HepG2 (cell line): ENCODE data around the gene WDR37. TPM values are rescaled to one million over a fixed set of nuclear protein-coding genes. Genes with fewer than 3 reads are reported as not detected.

ENCODE experiments used
- ATAC-seq: fragments of 200-7000 bp; cut with Tn5 transposase; 3 replicates; pipeline ENCODE4 v1.9.1; 2020; ENCODE audit warnings: mild to moderate bottlenecking, moderate library complexity
- BruUV-seq: library from RNA; stranded (reverse); fragments of 400-500 nt; replicated peaks from 2 replicates; lab custom pipeline; 2021; lab: Mats Ljungman, UMichigan
- CTCF ChIA-PET: fragments of 300-600 bp; formaldehyde crosslinking; extraction: SDS; loops from one replicate; lab custom pipeline; 2021; ENCODE audit warnings: low total read pairs, inconsistent platforms, low intra/inter-chr PET ratio; lab: Yijun Ruan, JAX
- POLR2A ChIA-PET: fragments of 350-600 bp; sonication (Branson Sonifier 250); formaldehyde crosslinking; loops from one replicate; lab custom pipeline; 2020; ENCODE audit warnings: antibody characterized with exemption, inconsistent platforms; lab: Yijun Ruan, JAX
- DNase-seq: peaks from one replicate; pipeline ENCODE4 v3.0.0-alpha.2; 2015; ENCODE audit warnings: low spot score
- FAIRE-seq: peaks from 3 replicates; lab custom pipeline; 2011; peaks lifted over from hg19 to GRCh38; lab: Jason Lieb, UNC
- H2AFZ ChIP-seq: one replicate; pipeline ENCODE4 v1.6.1; 2011; ENCODE audit warnings: low read length, inconsistent platforms
- H3K27ac ChIP-seq: fragments of 300-600 bp; 3 replicates; pipeline ENCODE4 v1.8.0; 2011; ENCODE audit warnings: mixed run types, mild to moderate bottlenecking, mixed read lengths, low read length, inconsistent platforms; ENCODE audit not compliant: insufficient read depth; ENCODE audit errors: extremely low read length
- H3K27me3 ChIP-seq, 2 experiments: fragments of 200-600 bp in 1 of 2; 2 replicates in 1 of 2; 3 replicates in 1 of 2; pipeline versions ENCODE4 v1.6.0 to v1.8.0; 2011; ENCODE audit warnings: low read length in 2 of 2, mild to moderate bottlenecking in 2 of 2, moderate library complexity in 2 of 2, inconsistent platforms in 1 of 2; ENCODE audit not compliant: insufficient read depth in 2 of 2, control insufficient read depth in 1 of 2
- H3K36me3 ChIP-seq, 2 experiments: fragments of 200-600 bp in 1 of 2; replicated peaks in 1 of 2; 2 replicates in 1 of 2; 3 replicates in 1 of 2; pipeline versions ENCODE4 v1.5.1 to v1.8.0; 2011; ENCODE audit warnings: low read length in 2 of 2, inconsistent platforms in 1 of 2; ENCODE audit not compliant: insufficient read depth in 2 of 2, control insufficient read depth in 1 of 2
- H3K4me1 ChIP-seq: 2 replicates; pipeline ENCODE4 v1.5.1; 2012; ENCODE audit warnings: low read length, inconsistent platforms; ENCODE audit not compliant: insufficient read depth
- H3K4me2 ChIP-seq: 2 replicates; pipeline ENCODE4 v1.6.0; 2011; ENCODE audit warnings: low read depth, low read length, inconsistent platforms
- H3K4me3 ChIP-seq, 3 experiments: fragments of 200-600 bp in 1 of 3; sonication (generic), shearing (Covaris generic) in 1 of 3; replicated peaks in 1 of 3; 2 replicates each; pipeline ENCODE4 v1.5.1; 2011 to 2016; ENCODE audit warnings: low read length in 3 of 3, inconsistent platforms in 2 of 3, low read depth in 2 of 3, mild to moderate bottlenecking in 2 of 3, control low read depth in 1 of 3, mixed read lengths in 1 of 3; ENCODE audit not compliant: insufficient read depth in 1 of 3
- H3K79me2 ChIP-seq: one replicate; pipeline ENCODE4 v1.6.1; 2011; ENCODE audit warnings: low read length, inconsistent platforms; ENCODE audit not compliant: insufficient read depth
- H3K9ac ChIP-seq: 2 replicates; pipeline ENCODE4 v1.6.0; 2011; ENCODE audit warnings: mild to moderate bottlenecking, low read depth, low read length, inconsistent platforms; ENCODE audit not compliant: insufficient read depth
- H3K9me3 ChIP-seq: 2 replicates; pipeline ENCODE4 v1.5.1; 2012; ENCODE audit warnings: mild to moderate bottlenecking, low read length
- H4K20me1 ChIP-seq: 2 replicates; pipeline ENCODE4 v1.6.0; 2011; ENCODE audit warnings: inconsistent platforms, mild to moderate bottlenecking, low read length, moderate library complexity; ENCODE audit not compliant: insufficient read depth
- ARHGAP35 ChIP-seq: sonication (generic); formaldehyde crosslinking; IDR thresholded peaks from 2 replicates; pipeline ENCODE4 v1.9.0; 2022; ENCODE audit warnings: mild to moderate bottlenecking, inconsistent platforms, moderate library complexity, missing genetic modification reagents, borderline replicate concordance
- ARID5B ChIP-seq: IDR thresholded peaks from 2 replicates; pipeline ENCODE4 v1.4.0; 2020; ENCODE audit warnings: mild to moderate bottlenecking, missing genetic modification reagents
- GMEB2 ChIP-seq: IDR thresholded peaks from 2 replicates; pipeline ENCODE4 v1.6.1; 2016; ENCODE audit warnings: missing biosample characterization, missing genetic modification reagents, low read depth
- IRF9 ChIP-seq: sonication (generic); formaldehyde crosslinking; IDR thresholded peaks from 2 replicates; pipeline ENCODE4 v1.8.0; 2022; ENCODE audit warnings: missing genetic modification reagents, mild to moderate bottlenecking, borderline replicate concordance
- KLF11 ChIP-seq: IDR thresholded peaks from 2 replicates; pipeline ENCODE4 v1.6.1; 2016; ENCODE audit warnings: missing compliant biosample characterization
- RXRA ChIP-seq: sonication (generic); formaldehyde crosslinking; IDR thresholded peaks from 2 replicates; pipeline ENCODE4 v1.5.1; 2020; ENCODE audit warnings: missing genetic modification reagents
- SYNCRIP ChIP-seq: fragments of 200-400 bp; formaldehyde crosslinking; IDR thresholded peaks from 2 replicates; pipeline ENCODE4 v1.6.1; 2018; ENCODE audit warnings: mild to moderate bottlenecking, low read depth, low read length; ENCODE audit not compliant: insufficient read depth
- U2AF1 ChIP-seq: fragments of 200-400 bp; formaldehyde crosslinking; optimal IDR thresholded peaks from 2 replicates; pipeline ENCODE3; 2017; ENCODE audit warnings: mild to moderate bottlenecking, low read depth, low read length
- ZBED4 ChIP-seq: sonication (generic); formaldehyde crosslinking; IDR thresholded peaks from 2 replicates; pipeline ENCODE4 v1.4.0; 2020; ENCODE audit warnings: missing genetic modification reagents, borderline replicate concordance
- ZFP36L2 ChIP-seq: sonication (generic); formaldehyde crosslinking; IDR thresholded peaks from 2 replicates; pipeline ENCODE4 v1.4.0; 2020; ENCODE audit warnings: missing genetic modification reagents
- ZMAT5 ChIP-seq: sonication (generic); formaldehyde crosslinking; IDR thresholded peaks from 2 replicates; pipeline ENCODE4 v1.5.0; 2020; ENCODE audit warnings: mild to moderate bottlenecking, low read depth, missing genetic modification reagents, borderline replicate concordance
- ZNF143 ChIP-seq: sonication (generic); formaldehyde crosslinking; IDR thresholded peaks from 2 replicates; pipeline ENCODE4 v1.4.0; 2020; ENCODE audit warnings: missing genetic modification reagents
- ZNF333 ChIP-seq: sonication (generic); formaldehyde crosslinking; IDR thresholded peaks from 2 replicates; pipeline ENCODE4 v1.4.0; 2020; ENCODE audit warnings: mild to moderate bottlenecking, missing genetic modification reagents, borderline replicate concordance
- ZSCAN25 ChIP-seq: sonication (generic); formaldehyde crosslinking; IDR thresholded peaks from 2 replicates; pipeline ENCODE4 v1.8.0; 2022; ENCODE audit warnings: mild to moderate bottlenecking, missing genetic modification reagents
- WGBS: methylation state at CpG from one replicate; pipeline ENCODE4 v1.1.6; 2017; ENCODE audit warnings: low lambda C conversion rate; 5-methylcytosine and 5-hydroxymethylcytosine counted together
- in situ Hi-C: cut with HindIII; loops from 2 replicates; pipeline ENCODE4 v1.10.0; 2017; ENCODE audit warnings: low pct_unique_long_range_greater_than_20kb; ENCODE audit not compliant: extremely low pct_ligation_motif_present
- intact Hi-C: fragments of 100-400 bp; cut with micrococcal nuclease; formaldehyde crosslinking; loops from one replicate; pipeline ENCODE4 v1.10.0; 2022; ENCODE audit not compliant: unreplicated experiment
- polyA plus RNA-seq, 8 experiments: library from polyadenylated mRNA; depleted of rRNA in 3 of 8; stranded (reverse) in 7 of 8; unstranded in 1 of 8; fragments of >200 nt; fragmentation: Illumina TruSeq in 4 of 8; extraction: Trizol in 4 of 8; gene quantifications; 2 replicates each; pipeline versions ENCODE4 v1.2.1 to v1.2.3, GENCODE V29; 2011 to 2016; ENCODE audit warnings: low read depth in 4 of 8, missing spikeins in 1 of 8, mixed read lengths in 1 of 8; ENCODE audit not compliant: insufficient read depth in 1 of 8
- total RNA-seq, 5 experiments: library from RNA; depleted of rRNA; stranded (reverse); fragments of >200 nt; fragmentation: Illumina TruSeq; extraction: Trizol; gene quantifications; 2 replicates each; pipeline ENCODE4 v1.2.3, GENCODE V29; 2016; ENCODE audit warnings: low read depth in 1 of 5

WDR37 gene
- total and polyA plus RNA-seq, 2 of the 13 experiments (the other 11 are each of a cell fraction or from before 2014, with no cell fraction given), result 5.9 to 7.5 TPM

- intact Hi-C loops (no loop called here), in situ Hi-C loops (no loop called here)
- CTCF ChIA-PET, result no interaction called here
- DNase-seq, result no peak
- no peak overlapping the region for H2AFZ ChIP-seq
- WGBS, result 96% methylated on average over 6 of the region's 7 CpGs
- H3K79me2 ChIP-seq, result no peaks in the 10 kb centered on the region
- no peaks in the 10 kb centered on the region for H3K9me3 ChIP-seq
- H3K27me3 ChIP-seq, result no peaks in the 10 kb centered on the region
- ATAC-seq, result no peak
- H3K4me1 ChIP-seq, result no peaks in the 10 kb centered on the region
- no peak overlapping the region for H3K4me2 ChIP-seq
- no TSS peak for BruUV-seq
- POLR2A ChIA-PET, result no interaction called here
- H3K36me3 ChIP-seq, result peaks cover 22 to 59% of the 10 kb centered on the region in 2 experiments; a peak in 4 of 5 replicates
- H4K20me1 ChIP-seq, result no peaks in the 10 kb centered on the region; the same call in 1 of the 2 replicates
- no peak for FAIRE-seq
- H3K4me3 ChIP-seq, result no peak overlapping the region
- no peak overlapping the region for H3K27ac ChIP-seq
- H3K9ac ChIP-seq, result no peak overlapping the region
- TF ChIP-seq SYNCRIP (no peak), KLF11 (CRISPR knock-in tag) (no peak), ZMAT5 (CRISPR knock-in tag) (no peak), U2AF1 (no peak), GMEB2 (no peak), ZBED4 (CRISPR knock-in tag) (no peak), IRF9 (no peak), ZSCAN25 (CRISPR knock-in tag) (no peak), ZNF143 (CRISPR knock-in tag) (no peak), ARID5B (CRISPR knock-in tag) (no peak), RXRA (no peak), ZFP36L2 (CRISPR knock-in tag) (no peak), ZNF333 (CRISPR knock-in tag) (no peak), ARHGAP35 (CRISPR knock-in tag) (no peak)
These were observed 46.2 kb downstream of the WDR37 start for GRCh38 chr10:1102416-1102815.
